Measurements from ENCODE around the gene DDX10.

- no peak for TF ChIP-seq CTCF (conservative IDR thresholded peaks at IDR 0.05; ENCODE audit: low read depth, low read length)
- TF ChIP-seq EZH2 (IDR thresholded peaks at IDR 0.05; ENCODE audit: borderline replicate concordance, low read depth, low read length, poor library complexity, severe bottlenecking), result no peak
Observed at GRCh38 chr11:108852701-108853100, 187.8 kb downstream of the DDX10 start.

Measured in A673 (cell line).